Thoracic aorta (tissue), 2 donors: Measurements from ENCODE around the gene SRSF2. TPM values are rescaled to one million over a fixed set of nuclear protein-coding genes. Genes with fewer than 3 reads are reported as not detected.
"Not testable (repeated sequence)": the region's sequence is repeated elsewhere in the genome, so short reads cannot be mapped to it uniquely, and the experiment has no call there.

ENCODE experiments used
- ATAC-seq: fragments of 150-250 bp; one replicate; pipeline ENCODE4 v1.8.0; 2017; ENCODE audit warnings: low read depth; ENCODE audit not compliant: insufficient number of reproducible peaks, low FRiP score
- DNase-seq: peaks from one replicate; pipeline ENCODE4 v3.0.0-alpha.2; 2020; ENCODE audit warnings: low spot score
- H3K27ac ChIP-seq, 2 donors: fragments of 200-600 bp; sonication (generic); 1 replicate in 1 of 2; 2 replicates in 1 of 2; pipeline ENCODE4 v1.5.1; 2016; ENCODE audit warnings: mild to moderate bottlenecking in 2 of 2, moderate library complexity in 2 of 2
- H3K27me3 ChIP-seq: fragments of 200-600 bp; sonication (generic); replicated peaks from 2 replicates; pipeline ENCODE4 v1.6.0; 2016; ENCODE audit warnings: mild to moderate bottlenecking; ENCODE audit not compliant: insufficient read depth
- H3K36me3 ChIP-seq: fragments of 200-600 bp; sonication (generic); one replicate; pipeline ENCODE4 v1.5.1; 2016
- H3K4me1 ChIP-seq, 2 donors: fragments of 200-600 bp; sonication (generic); 1 replicate in 1 of 2; 2 replicates in 1 of 2; pipeline versions ENCODE4 v1.5.1 to v1.6.0; 2016; ENCODE audit warnings: low read depth in 2 of 2, mild to moderate bottlenecking in 1 of 2; ENCODE audit not compliant: control insufficient read depth in 1 of 2
- H3K4me3 ChIP-seq: fragments of 200-600 bp; sonication (generic); 2 replicates; pipeline ENCODE4 v1.5.1; 2016; ENCODE audit warnings: mild to moderate bottlenecking
- H3K9me3 ChIP-seq: fragments of 200-600 bp; sonication (generic); 2 replicates; pipeline ENCODE4 v1.5.1; 2016
- CTCF ChIP-seq: fragments of 200-600 bp; sonication (generic); IDR thresholded peaks from one replicate; pipeline ENCODE4 v1.5.1; 2019; ENCODE audit warnings: antibody characterized with exemption
- total RNA-seq, 2 donors: library from RNA; depleted of rRNA; stranded (reverse); fragments of >200 nt; gene quantifications; one replicate each; pipeline versions ENCODE4 v1.1.0 to v1.2.3, GENCODE V29; 2016

Gene SRSF2
- total RNA-seq, 2 donors from 2014 or later: 265 to 266 TPM

- no peak for ATAC-seq
- no peak overlapping the region for H3K4me3 ChIP-seq
- H3K9me3 ChIP-seq: no peaks in the 10 kb centered on the region
- H3K27me3 ChIP-seq: no peaks in the 10 kb centered on the region
- H3K36me3 ChIP-seq: peaks cover 37% of the 10 kb centered on the region
- no peak overlapping the region for H3K27ac ChIP-seq
- peaks cover 11 to 19% of the 10 kb centered on the region in 2 donors for H3K4me1 ChIP-seq
- DNase-seq: no peak
- TF ChIP-seq CTCF: no peak
Observed at GRCh38 chr17:76744747-76745146, 7.6 kb upstream of the SRSF2 start.

GRCh38 chr17:76742958-76743357 lies 5.8 kb upstream of the SRSF2 start:
- H3K4me1 ChIP-seq: peaks cover 21 to 36% of the 10 kb centered on the region in 2 donors
- peaks cover 37% of the 10 kb centered on the region for H3K36me3 ChIP-seq
- DNase-seq (no peak), ATAC-seq (no peak)
- no peak overlapping the region for H3K4me3 ChIP-seq
- no peaks in the 10 kb centered on the region for H3K27me3 ChIP-seq
- no peak for TF ChIP-seq CTCF
- no peaks in the 10 kb centered on the region for H3K9me3 ChIP-seq
- no peak overlapping the region for H3K27ac ChIP-seq

GRCh38 chr17:76740329-76741118 lies 3.4 kb upstream of the SRSF2 start:
- ATAC-seq: no peak

DNA sequence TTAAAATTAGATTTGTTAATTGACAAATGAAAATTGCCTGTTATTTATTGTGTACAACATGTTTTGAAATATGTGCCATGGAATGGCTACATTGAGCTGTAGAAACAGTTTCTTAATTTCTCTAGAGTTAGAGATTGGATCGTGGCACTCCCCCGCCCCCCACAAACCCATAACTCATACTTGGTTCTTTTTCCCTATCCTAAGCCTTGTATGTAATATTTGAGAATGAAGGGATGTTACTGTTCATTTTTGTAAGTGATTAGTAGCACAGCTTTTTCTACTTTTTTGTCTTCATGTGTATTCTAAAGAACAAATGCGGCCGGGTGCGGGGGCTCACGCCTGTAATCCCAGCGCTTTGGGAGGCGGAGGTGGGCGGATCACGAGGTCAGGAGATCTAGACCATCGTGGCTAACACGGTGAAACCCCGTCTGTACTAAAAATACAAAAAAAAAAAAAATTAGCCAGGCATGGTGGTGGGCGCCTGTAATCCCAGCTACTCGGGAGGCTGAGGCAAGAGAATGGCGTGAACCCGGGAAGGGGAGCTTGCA lies 2.5 kb upstream of the SRSF2 start:
- DNase-seq, H3K9me3 ChIP-seq, ATAC-seq, H3K27me3 ChIP-seq: not testable (repeated sequence)
- H3K4me3 ChIP-seq: peak overlapping the region; percentile 44
- peaks cover 31 to 48% of the 10 kb centered on the region in 2 donors for H3K4me1 ChIP-seq
- H3K36me3 ChIP-seq: peaks cover 11% of the 10 kb centered on the region
- H3K27ac ChIP-seq: peak overlapping the region; percentile 68 to 98

More at GRCh38 chr17:76740329-76741118, 3.4 kb upstream of the SRSF2 start:
- Histone ChIP-seq H3K36me3 (peaks cover 19% of the 10 kb centered on the region), H3K4me3 (peak overlapping the region; percentile 44), H3K9me3 (no peaks in the 10 kb centered on the region), H3K4me1 (peaks cover 24 to 39% of the 10 kb centered on the region in 2 donors), H3K27me3 (no peaks in the 10 kb centered on the region), H3K27ac (peak overlapping the region; percentile 68 to 98)
- TF ChIP-seq CTCF: no peak
- no peak for DNase-seq

DNA sequence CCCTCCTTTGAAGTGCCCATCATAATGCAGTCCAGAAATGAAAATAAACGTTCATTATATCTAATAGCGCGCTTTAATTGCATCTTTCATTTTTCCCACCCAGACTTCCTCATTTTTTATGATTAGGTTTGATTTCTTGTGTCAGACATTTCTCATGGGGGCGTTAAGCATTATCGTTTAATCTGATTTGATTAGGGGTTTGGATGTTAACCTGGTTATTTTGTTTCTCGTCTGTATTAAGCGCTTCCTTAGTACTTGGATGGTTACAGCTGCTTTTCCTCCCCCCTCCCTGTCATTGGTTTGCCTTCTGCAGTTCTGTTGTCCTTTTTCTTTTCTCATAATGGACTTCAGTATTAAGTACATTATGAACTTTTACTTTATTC lies 1.3 kb upstream of the SRSF2 start:
- TF ChIP-seq CTCF: no peak
- DNase-seq: no peak
- peak overlapping the region; percentile 98 to 99 for H3K27ac ChIP-seq
- peaks cover 40 to 60% of the 10 kb centered on the region in 2 donors for H3K4me1 ChIP-seq
- peak overlapping the region; percentile 89 for H3K4me3 ChIP-seq
- no peak for ATAC-seq
- H3K27me3 ChIP-seq: no peaks in the 10 kb centered on the region
- peaks cover 10% of the 10 kb centered on the region for H3K36me3 ChIP-seq
- H3K9me3 ChIP-seq: no peaks in the 10 kb centered on the region
